ENCODE data around the gene SKIC2.
"Not testable (repeated sequence)": the region's sequence is repeated elsewhere in the genome, so short reads cannot be mapped to it uniquely, and the experiment has no call there.

SKIC2 gene

DNA sequence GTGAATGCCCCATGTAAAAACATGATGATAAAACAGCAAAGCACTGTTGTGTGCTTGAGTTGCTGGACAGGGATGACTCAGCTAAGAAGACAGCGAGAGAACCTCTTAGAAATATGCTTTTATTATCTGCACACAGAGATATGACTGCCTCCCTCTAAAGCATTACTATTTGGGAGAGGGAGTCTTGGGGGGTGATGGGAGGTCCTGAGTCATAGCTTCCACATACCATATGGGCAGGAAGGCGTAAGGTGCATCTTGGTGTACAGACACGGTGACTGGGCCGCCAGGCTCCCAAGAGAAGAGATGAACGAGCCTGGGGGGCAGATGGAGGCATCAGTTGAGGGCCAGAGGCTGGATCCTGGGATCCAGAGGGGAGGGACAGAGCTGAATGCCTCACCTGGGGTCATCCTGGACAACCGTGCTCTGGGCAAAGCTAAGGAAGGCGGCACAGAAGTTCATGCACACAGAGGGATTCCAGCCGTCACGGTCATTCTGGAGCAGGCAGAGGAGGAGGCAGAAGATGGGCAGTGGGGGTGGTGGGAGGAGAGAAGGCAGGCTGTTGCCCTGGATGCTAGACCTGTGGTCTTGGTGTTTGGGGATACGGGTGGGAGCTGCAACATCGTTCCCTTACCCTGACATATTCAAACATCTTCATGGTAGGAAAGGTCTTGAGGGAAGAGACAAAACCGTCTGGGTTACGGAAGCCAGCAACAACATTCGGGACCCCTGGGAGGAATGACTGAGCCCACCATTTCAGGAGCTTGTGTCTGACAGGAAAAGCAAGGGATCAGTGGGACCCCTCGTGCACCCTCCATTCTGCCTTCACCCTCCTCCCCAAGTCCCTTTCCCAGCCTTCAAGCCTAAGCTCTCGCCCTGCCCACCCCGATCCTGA is 11.0 kb downstream of the SKIC2 start:
- no peak for DNase-seq

DNA sequence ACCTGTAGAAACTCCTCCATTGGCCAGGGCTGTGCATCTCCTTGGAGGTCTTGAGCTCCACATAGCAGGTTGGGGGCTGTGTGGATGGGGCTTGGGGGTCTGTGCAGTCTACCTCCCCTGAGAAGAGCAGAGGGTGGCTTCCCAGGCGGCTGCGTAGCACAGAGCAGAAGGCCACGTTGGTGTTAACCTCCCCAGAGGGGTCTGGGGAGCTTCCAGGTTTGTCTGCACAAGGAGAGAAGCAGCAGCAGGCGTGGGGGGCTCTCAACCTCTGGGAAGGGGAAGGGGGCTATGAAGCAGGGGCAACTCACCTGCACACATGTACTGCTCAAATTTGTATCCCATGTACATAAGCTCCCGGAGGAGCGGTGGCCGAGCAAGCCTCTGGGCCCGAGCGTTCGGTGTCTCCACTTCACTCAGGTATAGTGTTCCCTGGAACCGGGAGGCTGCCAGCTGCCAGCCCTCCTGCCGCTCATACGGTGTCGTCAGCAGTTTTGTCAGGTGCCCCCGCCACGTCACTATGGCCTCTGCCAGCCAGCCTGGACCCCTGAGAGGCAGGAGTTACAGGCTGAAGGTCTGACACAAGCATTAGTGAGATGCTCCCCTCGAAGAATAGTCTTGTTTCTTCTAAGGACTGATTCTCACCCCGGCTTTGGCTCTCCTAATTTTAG is 11.8 kb downstream of the SKIC2 start:
- DNase-seq, result peak; percentile 9

DNA sequence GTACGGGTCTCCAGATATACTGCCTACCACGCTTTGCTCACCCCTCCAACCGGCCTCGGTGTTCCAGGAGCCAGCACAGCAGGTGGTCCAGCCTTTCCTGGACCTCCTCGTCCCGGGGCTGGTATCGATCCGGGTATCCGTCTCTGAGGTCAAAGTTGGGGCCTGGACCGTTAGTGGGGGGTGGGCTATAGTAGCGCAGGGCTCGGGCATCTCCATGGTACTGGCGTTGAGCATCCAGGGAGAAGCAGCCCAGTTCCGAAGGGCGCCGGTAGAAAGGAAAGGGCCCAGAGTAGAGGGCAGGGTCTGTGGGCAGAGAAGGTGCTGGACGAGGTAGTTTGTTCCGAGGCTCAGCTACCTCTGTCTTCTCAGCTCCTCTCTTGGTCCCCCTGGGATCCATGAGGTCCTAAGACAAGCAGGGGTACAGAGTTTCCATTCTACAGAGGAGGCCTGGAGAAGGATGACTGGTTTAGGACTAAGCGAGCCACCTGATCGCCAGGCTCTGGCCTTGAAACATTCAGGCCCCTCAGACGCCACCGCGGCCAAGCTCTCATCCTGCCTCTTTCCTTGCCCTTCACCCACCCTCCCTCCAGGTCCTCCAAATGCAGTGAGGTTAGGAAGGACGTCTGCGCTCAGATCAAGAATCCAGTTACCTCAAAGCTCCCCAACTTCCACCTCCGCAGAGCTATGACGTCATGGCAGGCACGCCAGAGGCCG is 12.5 kb downstream of the SKIC2 start:
- DNase-seq, result no peak

DNA sequence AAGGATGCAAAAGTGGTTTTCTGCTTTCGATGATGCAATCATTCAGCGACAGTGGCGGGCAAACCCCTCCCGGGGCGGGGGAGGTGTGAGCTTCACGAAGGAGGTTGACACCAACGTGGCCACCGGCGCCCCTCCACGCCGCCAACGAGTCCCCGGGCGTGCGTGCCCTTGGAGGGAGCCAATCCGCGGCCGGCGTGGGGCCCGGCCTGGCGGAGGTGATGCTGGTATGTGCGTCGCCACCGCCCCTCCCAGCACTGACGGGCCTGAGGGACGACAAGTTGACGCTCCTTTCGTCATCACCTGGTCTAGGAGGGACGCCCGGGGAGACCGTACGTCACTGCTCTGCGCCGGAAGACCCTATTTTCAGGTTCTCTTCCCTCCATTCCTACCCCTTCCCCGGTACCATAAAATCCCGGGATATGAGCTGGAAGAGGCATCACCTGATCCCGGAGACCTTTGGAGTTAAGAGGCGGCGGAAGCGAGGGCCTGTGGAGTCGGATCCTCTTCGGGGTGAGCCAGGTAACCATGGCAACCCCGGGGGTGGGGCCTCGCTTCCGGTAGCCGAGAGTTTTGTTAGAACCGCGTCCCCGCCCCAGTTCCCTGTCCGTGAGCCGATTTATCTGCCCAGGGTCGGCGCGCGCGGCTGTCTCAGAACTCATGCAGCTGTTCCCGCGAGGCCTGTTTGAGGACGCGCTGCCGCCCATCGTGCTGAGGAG is 13.2 kb downstream of the SKIC2 start, which contains the start of gene DXO:
DXO (minus strand) TSS at position 146 of the 716 bp plus-strand sequence. CDS start 463 bp downstream, outside the sequence.
- DNase-seq, result peak; percentile 99

DNA sequence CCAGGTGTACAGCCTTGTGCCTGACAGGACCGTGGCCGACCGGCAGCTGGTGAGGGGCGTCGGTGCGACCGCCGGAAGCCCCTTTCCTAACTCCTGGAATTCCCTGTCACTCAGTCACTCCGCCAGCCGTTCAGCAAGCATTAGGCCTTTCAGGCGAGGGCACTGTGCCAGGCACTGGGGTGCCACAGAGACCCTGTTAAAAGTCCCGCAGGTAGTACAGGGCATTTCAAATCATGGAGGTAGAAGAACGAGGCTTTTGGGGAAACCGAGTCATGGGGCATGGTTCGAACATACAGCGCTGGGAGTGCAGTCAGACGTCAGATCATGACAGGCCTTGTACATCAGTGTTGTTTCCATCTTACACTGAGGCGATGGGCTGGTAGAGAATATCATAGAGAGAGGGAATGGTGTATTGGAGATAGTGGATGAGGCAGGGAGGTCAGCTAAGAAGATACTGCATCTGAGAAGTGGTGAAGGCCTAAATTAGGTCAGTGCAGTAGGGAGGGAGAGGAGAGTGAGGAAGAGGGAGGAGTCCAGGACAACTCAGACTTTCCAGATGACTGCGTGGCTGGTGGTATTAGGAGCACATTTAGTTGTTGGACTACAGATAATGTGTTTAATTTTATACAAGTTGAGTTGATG is 13.9 kb downstream of the SKIC2 start:
- DNase-seq, result peak; percentile 22

DNA sequence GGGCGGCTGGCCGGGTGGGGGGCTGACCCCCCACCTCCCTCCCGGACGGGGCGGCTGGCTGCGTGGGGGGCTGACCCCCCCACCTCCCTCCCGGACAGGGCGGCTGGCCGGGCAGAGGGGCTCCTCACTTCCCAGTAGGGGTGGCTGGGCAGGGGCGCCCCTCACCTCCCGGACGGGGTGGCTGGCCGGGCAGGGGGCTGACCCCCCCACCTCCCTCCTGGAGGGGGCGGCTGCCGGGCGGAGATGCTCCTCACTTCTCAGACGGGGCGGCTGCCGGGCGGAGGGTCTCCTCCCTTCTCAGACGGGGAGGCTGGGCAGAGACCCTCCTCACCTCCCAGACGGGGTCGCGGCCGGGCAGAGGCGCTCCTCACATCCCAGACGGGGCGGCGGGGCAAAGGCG is 17.1 kb downstream of the SKIC2 start:
- DNase-seq, result not testable (repeated sequence)

DNA sequence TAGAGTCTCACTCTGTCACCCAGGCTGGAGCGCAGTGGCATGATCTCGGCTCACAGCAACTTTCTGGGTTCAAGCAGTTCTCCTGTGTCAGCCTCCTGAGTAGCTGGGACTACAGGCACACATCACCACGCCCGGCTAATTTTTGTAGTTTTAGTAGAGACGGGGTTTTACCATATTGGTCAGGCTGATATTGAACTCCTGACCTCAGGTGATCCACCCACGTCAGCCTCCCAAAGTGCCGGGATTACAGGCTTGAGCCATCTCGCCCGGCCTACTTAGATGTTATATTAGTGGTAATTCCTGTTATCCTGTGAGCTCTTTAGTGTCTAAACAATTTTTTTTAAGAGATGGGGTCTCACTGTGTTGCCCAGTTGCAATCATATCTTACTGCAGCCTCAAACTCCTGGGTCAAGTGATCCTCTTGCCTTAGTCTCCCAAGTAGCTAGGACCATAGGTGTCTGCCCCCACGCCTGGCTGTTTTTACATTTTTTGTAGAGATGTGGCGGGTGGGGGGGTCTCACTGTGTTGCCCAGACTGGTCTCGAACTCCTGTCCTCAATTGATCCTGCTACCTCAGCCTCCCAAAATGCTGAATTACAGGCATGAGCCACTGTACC is 18.9 kb downstream of the SKIC2 start:
- DNase-seq, result no peak

DNA sequence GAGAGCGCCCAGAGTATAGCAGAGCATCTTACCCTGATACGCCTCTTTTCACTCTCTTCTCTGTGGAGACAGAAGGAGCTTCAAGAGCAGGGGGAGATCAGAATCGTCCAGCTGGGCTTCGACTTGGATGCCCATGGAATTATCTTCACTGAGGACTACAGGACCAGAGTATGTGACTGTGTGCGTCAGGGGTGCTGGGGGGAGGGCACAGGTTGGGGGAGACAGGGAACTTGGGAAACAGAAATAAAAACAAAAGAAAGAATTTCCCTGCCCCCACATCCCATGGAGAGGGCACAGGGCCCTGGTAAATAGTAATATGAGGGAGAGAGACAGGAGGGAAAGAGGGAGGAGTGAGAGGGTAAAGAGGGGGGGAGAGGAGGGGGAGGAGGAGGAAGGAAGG is 19.9 kb downstream of the SKIC2 start:
- DNase-seq, result no peak

DNA sequence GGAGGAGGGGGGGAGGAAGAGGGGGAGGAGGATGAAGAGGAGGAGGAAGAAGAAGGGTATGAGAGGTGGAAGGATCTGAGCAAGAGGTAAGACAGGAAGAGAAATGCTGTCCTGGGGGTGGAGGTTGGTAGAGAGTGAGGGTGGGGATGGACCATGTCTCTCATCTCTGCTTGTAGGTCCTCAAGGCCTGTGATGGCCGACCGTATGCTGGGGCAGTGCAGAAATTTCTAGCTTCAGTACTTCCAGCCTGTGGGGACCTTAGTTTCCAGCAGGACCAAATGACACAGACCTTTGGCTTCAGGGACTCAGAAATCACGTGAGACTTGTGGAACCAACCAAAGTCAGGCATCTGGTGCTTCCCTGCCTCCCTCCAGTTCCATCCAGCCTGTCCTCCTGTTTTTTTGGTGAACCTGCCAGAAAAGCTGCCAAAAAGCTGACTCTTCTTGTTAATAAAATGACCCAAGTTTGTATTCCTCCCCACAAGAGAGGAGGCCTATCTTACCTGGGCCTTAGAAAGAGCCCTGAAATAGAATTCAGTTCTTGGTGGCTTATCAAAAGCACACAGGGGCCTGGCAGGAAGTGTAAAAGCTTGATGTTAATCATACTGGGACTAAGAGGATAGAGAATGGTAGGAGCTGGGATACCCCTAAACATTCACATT is 20.4 kb downstream of the SKIC2 start:
- no peak for DNase-seq

DNA sequence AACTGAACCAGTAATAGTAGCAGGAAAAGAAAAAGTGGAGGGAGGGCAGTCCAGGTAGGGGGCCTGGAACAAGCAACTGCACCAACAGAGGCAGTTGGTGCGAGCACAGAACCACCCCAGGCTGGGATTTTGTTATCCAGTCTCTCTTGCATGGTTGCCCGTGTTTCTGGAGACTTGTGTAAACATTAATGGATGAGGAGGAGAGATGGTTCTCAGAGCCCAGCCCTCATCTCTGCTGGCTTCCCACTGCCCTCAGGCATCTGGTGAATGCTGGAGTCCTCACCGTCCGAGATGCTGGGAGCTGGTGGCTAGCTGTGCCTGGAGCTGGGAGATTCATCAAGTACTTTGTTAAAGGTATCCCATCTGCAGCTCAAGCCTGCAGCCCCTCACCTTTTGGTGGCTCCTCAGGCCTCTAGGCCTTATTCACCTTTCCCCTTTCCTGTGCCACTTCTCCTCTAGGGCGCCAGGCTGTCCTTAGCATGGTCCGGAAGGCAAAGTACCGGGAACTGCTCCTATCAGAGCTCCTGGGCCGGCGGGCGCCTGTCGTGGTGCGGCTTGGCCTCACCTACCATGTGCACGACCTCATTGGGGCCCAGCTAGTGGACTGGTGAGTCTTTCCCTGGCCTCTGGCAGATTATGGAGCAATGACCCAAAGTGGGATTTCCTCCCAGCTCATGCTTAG is 21.4 kb downstream of the SKIC2 start:
- not testable (repeated sequence) for DNase-seq

DNA sequence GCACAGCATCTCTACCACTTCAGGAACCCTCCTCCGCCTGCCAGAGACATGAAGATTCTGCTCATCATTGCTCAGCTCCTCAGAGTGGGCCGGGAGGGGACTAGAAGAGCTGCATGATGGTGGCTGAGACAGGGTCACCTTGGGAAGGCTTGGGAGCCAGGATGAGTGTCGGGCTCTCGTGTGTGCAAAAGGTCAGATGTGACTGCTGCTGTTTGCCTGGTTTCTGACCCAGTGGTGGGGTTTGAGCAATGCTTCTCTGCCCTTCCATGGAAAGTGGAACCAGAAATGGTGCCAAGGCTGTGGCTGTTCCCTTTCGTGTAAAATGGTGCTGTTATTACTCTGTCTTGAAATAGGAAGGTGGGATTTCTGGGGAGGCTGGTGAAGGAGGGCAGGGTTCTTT is 22.0 kb downstream of the SKIC2 start:
- DNase-seq, result not testable (repeated sequence)

DNA sequence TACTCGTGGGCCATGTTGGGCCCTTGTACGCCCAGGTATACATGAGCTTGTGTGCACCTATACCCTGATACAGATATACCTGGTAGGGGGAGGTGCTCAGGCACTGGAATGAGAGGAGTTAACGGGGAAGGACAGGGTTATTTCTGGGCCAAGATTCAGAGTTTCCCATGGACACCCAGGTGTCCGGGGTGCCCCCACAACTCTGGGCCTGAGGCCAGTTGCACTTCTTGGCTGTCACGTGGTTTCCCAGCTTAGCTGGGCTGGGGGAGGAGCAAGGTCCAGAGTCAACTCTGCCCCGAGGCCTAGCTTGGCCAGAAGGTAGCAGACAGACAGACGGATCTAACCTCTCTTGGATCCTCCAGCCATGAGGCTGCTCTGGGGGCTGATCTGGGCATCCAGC is 22.8 kb downstream of the SKIC2 start, which contains the start of gene C4A:
C4A (plus strand) TSS at position 314 of the 400 bp plus-strand sequence; CDS start at position 365, 51 bp downstream.
- DNase-seq, result not testable (repeated sequence)

DNA sequence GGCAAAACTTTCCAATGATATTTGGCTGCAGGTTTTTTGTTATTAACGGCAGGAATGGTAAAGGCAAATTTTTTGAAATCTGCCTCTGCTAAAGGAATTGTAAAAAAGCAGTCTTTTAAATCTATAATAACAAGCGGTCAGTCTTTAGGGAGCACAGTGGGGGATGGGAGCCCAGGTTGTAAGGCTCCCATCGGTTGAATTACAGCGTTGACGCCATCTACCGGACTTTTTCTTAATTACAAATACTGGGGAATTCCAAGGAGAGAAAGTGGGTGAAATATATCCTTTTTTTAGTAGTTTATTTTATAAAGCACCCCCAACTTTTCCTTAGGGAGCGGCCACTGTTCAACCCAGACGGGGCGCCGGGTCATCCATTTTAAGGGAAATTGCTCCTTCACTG is 30.4 kb downstream of the SKIC2 start:
- DNase-seq, result not testable (repeated sequence)

DNA sequence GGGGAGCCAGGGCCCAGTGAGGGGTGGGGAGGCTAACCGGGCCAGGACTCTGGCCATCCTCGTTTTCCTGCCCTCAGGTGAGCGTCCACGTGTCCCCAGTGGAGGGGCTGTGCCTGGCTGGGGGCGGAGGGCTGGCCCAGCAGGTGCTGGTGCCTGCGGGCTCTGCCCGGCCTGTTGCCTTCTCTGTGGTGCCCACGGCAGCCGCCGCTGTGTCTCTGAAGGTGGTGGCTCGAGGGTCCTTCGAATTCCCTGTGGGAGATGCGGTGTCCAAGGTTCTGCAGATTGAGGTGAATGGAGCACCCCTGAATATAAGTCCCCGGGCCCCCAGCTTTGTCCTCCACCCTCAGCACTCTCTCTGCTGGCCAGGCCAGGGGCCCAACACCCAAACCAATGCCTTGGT is 35.4 kb downstream of the SKIC2 start:
- DNase-seq, result not testable (repeated sequence)

DNA sequence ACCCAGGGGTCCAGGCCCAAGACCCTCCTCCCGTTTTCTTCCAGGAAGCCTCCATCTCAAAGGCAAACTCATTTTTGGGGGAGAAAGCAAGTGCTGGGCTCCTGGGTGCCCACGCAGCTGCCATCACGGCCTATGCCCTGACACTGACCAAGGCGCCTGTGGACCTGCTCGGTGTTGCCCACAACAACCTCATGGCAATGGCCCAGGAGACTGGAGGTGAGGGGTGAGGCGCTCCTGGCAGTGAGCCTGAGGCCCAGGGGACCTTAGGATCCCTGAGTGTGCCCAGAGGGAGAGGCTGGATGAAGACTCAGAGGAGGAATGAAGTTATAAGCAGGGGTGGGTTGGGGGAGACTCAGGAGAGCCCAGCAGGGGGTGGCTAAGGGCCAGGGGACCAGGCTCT is 37.4 kb downstream of the SKIC2 start:
- not testable (repeated sequence) for DNase-seq

DNA sequence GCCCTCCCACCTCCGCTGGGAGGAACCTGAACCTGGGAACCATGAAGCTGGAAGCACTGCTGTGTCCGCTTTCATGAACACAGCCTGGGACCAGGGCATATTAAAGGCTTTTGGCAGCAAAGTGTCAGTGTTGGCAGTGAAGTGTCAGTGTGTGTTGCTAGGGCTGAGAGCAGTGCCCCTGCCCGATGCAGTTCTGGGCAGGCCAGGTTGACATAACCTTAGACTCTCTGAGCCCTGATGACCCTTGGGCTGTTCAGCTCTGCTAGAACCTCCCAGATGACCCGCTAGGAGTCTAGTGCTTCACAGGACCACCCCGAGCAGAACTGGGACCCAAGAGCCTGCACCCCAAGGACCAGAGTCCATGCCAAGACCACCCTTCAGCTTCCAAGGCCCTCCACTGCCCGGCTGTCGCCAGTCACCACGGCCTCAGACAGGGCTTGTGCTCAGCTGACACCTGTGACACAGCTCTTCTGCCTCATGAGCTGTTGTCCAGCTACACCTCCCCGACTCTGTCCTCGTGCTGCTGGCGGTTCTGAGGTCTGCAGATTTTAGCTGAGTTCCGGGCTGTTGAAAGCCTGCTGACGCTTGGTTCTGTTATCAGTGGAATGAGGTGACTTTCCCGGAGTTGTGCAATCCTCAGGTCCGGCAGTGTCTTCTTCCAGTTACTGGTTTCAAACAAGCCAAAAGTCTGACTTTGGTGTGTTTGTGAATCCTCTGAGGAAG is 43.7 kb downstream of the SKIC2 start:
- DNase-seq, result not testable (repeated sequence)

DNA sequence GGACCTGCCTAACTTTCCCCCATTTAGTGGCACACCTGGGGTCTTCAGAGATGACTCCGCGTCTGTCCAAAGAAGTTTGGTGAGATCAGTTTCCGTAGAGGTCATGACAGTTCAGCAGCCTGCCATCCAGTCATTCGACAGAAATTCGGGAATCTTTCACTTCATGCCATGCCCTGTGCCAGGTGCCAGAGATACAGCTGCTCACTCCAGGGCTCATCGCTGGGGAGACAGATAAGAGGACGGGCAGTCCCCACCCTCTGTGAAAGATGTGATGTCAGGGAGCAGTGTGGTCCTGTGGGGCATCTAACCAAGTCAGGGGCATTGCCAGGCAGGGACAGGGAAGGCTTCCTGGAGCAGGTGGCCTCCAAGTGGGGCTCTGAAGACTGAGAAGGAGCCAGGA is 44.3 kb downstream of the SKIC2 start:
- DNase-seq, result not testable (repeated sequence)

DNA sequence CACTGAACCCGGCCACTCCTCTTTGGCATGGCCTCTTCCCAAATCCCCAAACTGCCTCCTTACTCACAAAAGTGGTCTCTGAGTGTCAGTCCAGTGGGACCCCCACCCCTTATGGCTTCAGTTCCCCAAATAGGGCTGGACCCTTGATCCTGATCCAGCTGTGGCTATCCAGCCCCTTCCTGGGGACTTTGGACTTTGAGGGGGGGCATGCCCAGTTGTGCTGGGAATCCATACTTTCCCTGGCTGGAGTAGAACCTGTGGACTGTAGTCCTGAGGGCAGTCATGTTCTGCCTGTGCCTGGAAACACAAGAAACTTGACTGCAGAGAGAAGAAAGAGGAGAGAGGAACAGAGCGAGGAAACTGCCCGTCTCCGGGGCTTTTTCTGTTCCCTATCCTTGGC is 45.4 kb downstream of the SKIC2 start:
- DNase-seq, result not testable (repeated sequence)

DNA sequence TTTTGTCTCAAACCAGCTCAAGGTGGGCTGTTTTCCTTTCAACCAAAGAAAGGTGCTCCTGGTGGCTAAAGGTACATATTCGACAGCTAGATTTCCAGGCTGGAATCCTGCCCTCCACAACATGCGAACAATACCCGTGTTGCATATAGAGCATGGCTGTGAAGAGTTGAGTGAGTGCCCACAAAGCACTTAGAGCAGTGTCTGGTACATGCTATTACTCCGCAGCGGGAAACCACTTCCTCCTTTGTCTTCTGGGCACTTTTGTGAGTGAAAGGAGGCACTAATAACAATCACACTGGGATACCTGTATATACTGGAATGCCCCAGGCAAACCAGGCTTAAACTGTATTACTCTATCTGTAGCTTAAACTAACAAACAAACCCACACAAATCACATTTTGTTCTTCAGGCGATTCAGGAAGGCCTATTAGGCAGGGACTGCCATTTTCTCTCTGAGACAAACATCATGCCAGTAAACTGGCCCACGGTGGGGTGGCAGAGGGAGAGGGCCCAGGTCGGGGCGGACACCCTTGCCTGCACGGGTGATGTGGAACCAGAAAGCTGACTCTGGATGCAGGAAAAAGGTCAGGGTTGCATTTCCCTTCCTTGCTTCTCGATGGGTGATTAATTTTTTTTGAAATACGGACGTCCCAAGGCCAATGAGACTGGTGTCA is 46.0 kb downstream of the SKIC2 start:
- not testable (repeated sequence) for DNase-seq
